RWPE1 (cell line): ENCODE results near the gene RETN.

Source experiments
- CTCF ChIA-PET: fragments of 350-600 bp; sonication (Branson Sonifier 250); formaldehyde crosslinking; extraction: SDS; loops from one replicate; lab custom pipeline; 2021; lab: Yijun Ruan, JAX
- POLR2A ChIA-PET: fragments of 400-600 bp; formaldehyde crosslinking; extraction: SDS; loops from one replicate; lab custom pipeline; 2020; ENCODE audit warnings: antibody characterized with exemption; ENCODE audit not compliant: low non-redundant PET; lab: Yijun Ruan, JAX
- DNase-seq: peaks from one replicate; pipeline ENCODE4 v3.0.0; 2012; ENCODE audit warnings: low spot score
- H3K27ac ChIP-seq: fragments of 450-650 bp; 2 replicates; pipeline ENCODE4 v1.5.1; 2017
- TF ChIP-seq, protein P1 (sequence below): fragments of 450-650 bp; conservative IDR thresholded peaks from 2 replicates; pipeline ENCODE4 v1.5.1; 2017; ENCODE audit warnings: low read depth, mild to moderate bottlenecking

The RETN gene

DNA sequence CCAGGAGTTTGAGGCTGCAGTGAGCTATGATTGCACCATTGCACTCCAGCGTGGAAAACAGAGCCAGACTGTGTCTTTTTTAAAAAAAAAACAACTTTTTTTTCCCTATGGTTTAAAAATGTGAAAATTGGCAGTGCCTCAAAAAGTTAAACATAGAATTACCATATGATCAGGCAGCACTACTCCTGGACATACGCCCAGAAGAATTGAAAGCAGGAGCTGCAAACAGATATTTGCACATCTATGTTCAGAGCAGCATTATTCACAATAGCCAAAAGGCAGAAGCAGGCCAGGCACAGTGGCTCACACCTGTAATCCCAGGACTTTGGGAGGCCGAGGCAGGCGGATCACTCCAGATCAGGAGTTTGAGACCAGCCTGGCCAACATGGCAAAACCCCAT is 3.8 kb upstream of the RETN start:
- ChIA-PET POLR2A (no interaction called here), CTCF (interaction anchor here (0.6 to 1.2 kb wide), 2 partner anchors 10 to 16 kb away, joined by 3 to 6 read pairs; partner anchors contain the start of gene TRAPPC5)
- DNase-seq = no peak
- no peak overlapping the region for H3K27ac ChIP-seq
- TF ChIP-seq, protein P1, sequence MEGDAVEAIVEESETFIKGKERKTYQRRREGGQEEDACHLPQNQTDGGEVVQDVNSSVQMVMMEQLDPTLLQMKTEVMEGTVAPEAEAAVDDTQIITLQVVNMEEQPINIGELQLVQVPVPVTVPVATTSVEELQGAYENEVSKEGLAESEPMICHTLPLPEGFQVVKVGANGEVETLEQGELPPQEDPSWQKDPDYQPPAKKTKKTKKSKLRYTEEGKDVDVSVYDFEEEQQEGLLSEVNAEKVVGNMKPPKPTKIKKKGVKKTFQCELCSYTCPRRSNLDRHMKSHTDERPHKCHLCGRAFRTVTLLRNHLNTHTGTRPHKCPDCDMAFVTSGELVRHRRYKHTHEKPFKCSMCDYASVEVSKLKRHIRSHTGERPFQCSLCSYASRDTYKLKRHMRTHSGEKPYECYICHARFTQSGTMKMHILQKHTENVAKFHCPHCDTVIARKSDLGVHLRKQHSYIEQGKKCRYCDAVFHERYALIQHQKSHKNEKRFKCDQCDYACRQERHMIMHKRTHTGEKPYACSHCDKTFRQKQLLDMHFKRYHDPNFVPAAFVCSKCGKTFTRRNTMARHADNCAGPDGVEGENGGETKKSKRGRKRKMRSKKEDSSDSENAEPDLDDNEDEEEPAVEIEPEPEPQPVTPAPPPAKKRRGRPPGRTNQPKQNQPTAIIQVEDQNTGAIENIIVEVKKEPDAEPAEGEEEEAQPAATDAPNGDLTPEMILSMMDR = no peak

GRCh38 chr19:7669641-7670040 is 792 bp downstream of the RETN start:
- POLR2A ChIA-PET = no interaction called here
- no peak overlapping the region for H3K27ac ChIP-seq
- DNase-seq = no peak
- CTCF ChIA-PET = interaction anchor here (0.9 kb wide), 1 partner anchor 11 kb away, joined by 3 read pairs; the partner anchor contains the start of gene TRAPPC5
- TF ChIP-seq, protein P1 = no peak

GRCh38 chr19:7670150-7670783 is 1.4 kb downstream of the RETN start:
- POLR2A ChIA-PET = no interaction called here
- H3K27ac ChIP-seq = no peak overlapping the region
- CTCF ChIA-PET = interaction anchor here (1.9 kb wide), 1 partner anchor 10 kb away, joined by 9 read pairs; the partner anchor contains the start of gene TRAPPC5
- TF ChIP-seq, protein P1 = no peak
- no peak for DNase-seq

- POLR2A ChIA-PET = no interaction called here
- no peak overlapping the region for H3K27ac ChIP-seq
- no peak for DNase-seq
- CTCF ChIA-PET = interaction anchor here (0.6 to 1.9 kb wide), 2 partner anchors 10 to 126 kb away, joined by 3 to 9 read pairs; partner anchors contain the start of gene TRAPPC5
- TF ChIP-seq, protein P1 = no peak
These were observed 1.9 kb downstream of the RETN start for GRCh38 chr19:7670790-7671189.

DNA sequence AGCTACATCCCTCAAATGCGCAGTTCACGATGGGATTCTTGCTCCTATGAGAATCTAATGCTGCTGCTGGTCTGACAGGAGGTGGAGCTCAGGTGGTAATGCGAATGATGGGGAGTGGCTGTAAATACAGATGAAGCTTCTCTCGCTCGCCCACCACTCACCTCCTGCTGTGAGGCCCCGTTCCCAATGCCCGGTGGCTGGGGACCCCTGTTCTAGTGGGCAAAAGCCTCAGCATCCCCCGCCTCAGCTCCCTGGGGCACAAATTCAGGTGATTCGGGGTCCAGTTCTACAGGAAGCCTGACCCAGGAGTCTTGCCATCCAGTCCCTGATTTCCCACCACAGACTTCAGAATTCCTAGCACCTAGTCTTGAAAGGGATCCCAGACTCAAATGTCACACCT is 3.7 kb downstream of the RETN start:
- no peak for DNase-seq
- ChIA-PET CTCF (interaction anchor here (0.7 to 1.5 kb wide), 3 partner anchors 8 to 104 kb away, joined by 3 to 5 read pairs (median 4); partner anchors contain the start of gene TRAPPC5), POLR2A (no interaction called here)
- TF ChIP-seq, protein P1 = no peak
- no peak overlapping the region for H3K27ac ChIP-seq

DNA sequence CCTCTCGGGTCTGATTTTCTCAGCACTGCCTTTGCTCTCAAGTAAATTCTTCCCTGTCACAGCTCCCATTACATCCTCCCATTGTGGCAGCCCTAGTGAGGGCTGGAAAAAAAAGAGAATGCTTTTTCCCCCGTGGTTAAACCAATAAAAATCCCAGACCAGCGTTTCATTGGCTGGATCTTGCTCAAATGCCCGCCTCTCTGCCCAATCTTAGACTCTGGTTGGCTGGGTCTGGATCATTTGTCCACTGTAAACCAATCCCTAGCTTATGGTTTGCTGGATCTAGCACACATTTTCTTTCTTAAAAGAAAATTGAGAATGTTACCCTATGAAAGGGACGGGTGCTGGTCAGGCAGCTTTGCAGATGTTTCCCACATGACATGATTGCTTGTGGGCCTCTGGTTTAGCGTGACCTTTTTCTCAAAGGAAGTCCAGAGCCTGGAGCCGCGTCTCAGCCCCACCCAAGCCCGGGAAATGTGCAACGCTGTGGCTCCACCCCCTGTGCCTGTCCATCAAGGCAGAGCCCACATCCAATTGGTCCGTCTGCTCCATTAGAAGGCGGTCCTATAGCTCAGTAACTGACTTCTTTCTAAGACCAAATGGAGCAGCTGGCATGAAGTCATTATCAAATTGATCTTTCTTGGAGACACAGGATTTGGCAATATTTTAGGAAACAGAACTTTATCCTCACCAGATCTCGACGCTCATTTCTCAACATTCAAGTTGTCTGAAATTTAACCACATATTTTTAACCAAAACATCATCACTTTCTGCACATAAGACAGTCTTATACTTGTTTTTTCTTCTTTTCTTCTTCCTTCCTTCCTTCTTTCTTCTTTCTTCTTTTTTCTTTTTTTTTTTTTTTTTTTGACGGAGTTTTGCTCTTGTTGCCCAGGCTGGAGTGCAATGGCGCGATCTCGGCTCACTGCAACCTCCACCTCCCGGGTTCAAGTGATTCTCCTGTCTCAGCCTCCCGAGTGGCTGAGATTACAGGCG is 5.5 kb downstream of the RETN start:
- no peak overlapping the region for H3K27ac ChIP-seq
- DNase-seq = peak; percentile 88
- POLR2A ChIA-PET = no interaction called here
- TF ChIP-seq, protein P1 = no peak
- CTCF ChIA-PET = interaction anchor here (0.6 to 0.9 kb wide), 2 partner anchors 17 to 106 kb away, joined by 3 read pairs; no protein-coding TSS in a partner anchor
